Mucosa of descending colon (tissue), 3 donors: ENCODE data around the gene TMEM45A. TPM values are rescaled to one million over a fixed set of nuclear protein-coding genes. Genes with fewer than 3 reads are reported as not detected.
"Not testable (repeated sequence)": the region's sequence is repeated elsewhere in the genome, so short reads cannot be mapped to it uniquely, and the experiment has no call there.

Experiments used
- ATAC-seq: fragments of 200-7000 bp; cut with Tn5 transposase; one replicate; pipeline ENCODE4 v1.9.1; 2020; ENCODE audit warnings: mild to moderate bottlenecking, moderate library complexity
- DNase-seq, 3 donors: peaks; one replicate each; pipeline ENCODE4 v3.0.0-alpha.2; 2020
- H3K36me3 ChIP-seq: fragments of 200-600 bp; one replicate; pipeline ENCODE4 v1.8.0; 2021; ENCODE audit warnings: low read depth, mild to moderate bottlenecking
- H3K4me1 ChIP-seq: fragments of 200-600 bp; one replicate; pipeline ENCODE4 v1.8.0; 2021; ENCODE audit warnings: low read depth, mild to moderate bottlenecking
- H3K4me3 ChIP-seq: fragments of 200-600 bp; one replicate; pipeline ENCODE4 v1.8.0; 2021; ENCODE audit warnings: mild to moderate bottlenecking
- H3K9me3 ChIP-seq: fragments of 200-600 bp; one replicate; pipeline ENCODE4 v1.8.0; 2021; ENCODE audit warnings: mild to moderate bottlenecking
- intact Hi-C, 2 donors: fragments of 100-400 bp; cut with DNase I in 1 of 2; cut with micrococcal nuclease in 1 of 2; formaldehyde crosslinking; loops; one replicate each; pipeline versions ENCODE4 v1.11.0 to v1.11.1; 2022; cut with DNase I, micrococcal nuclease
- long read RNA-seq, 2 donors: library from polyadenylated mRNA; unstranded; transcript quantifications; one replicate each; pipeline ENCODE4 v2.0.0, GENCODE V29; 2019 to 2021
- total RNA-seq, 3 donors: library from RNA; stranded (reverse); fragmentation: NEBNext Ultra II Directional in 2 of 3; extraction: Animal tissue kit (Norgen Biotek cat#: 25700) in 2 of 3; gene quantifications; one replicate each; pipeline versions ENCODE4 v1.2.1 to v1.2.4, GENCODE V29; 2021 to 2023
- TF ChIP-seq, protein P1 (sequence below): fragments of 200-600 bp; IDR thresholded peaks from one replicate; pipeline ENCODE4 v1.8.0; 2022; ENCODE audit warnings: antibody characterized with exemption, mild to moderate bottlenecking
- donor health status: DM: no; HTN: no; CAD: no; lungs with moderate emphysema.
- donor health status: DM: no; HTN: no; CAD: no.
- donor health status: DM: no; HTN: yes; CAD: no.

Gene TMEM45A, protein sequence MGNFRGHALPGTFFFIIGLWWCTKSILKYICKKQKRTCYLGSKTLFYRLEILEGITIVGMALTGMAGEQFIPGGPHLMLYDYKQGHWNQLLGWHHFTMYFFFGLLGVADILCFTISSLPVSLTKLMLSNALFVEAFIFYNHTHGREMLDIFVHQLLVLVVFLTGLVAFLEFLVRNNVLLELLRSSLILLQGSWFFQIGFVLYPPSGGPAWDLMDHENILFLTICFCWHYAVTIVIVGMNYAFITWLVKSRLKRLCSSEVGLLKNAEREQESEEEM
- 10 to 100 TPM in 1 of 3 donors, 1 to 10 TPM in 2; 1.9 to 11.4 (median 6.0) TPM for total RNA-seq
- long read RNA-seq, donor 1, transcript TMEM45A-201 (6 exons, 1,567 nt), result major isoform, 6 of 11 reads
- long read RNA-seq, donor 1, partial matches to known transcripts, result 0 of 11 reads
- long read RNA-seq, donor 1, other reads (novel, unspliced or antisense), result 5 of 11 reads
- long read RNA-seq, donor 2, partial matches to known transcripts, result 0 of 4 reads
- long read RNA-seq, donor 2, other reads (novel, unspliced or antisense), result 4 of 4 reads

DNA sequence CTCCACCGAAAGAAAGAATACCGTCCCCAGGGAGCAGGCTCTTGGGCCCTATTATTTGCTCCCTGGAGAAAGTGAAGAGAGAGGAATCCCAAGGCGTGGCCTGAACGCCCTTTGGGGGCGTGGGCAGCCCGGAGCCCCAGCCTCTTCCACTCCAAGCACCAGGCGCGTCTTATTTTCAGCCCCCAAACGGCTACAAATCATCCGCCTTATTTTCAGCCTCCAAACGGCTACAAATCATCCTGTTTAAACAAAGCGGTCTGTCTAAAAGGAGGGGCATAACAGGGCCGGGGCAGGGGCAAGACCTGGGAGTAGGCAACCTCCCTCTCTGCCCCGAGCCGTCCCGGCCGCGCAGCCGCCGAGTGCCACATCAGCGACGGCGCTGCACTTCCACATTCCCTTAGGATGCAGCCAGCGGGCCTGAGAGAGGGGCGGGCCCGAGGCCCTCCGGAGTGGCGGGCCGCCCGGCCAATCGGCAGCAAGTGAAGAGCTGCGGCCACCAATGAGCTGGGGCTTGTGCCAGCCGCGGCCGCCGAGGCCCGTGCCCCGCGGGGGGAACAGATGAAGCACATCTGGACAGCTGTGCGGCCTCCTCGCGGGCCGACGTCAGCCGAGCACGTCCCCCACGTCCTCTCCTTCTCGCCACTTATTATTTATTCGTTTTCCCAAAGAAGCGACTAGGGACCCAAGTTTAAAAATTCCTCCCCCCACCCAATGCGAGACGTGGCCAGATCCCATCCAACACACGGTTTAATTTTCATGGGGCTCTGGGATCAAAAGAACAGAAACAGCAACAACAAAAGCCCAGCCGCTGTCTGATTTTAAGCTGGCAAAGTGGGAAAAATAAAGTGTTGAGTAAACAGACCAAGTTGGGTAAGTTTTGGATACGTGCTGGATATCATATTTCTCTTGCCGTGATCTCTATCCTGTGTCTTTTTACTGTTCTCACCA, at the start of gene TMEM45A:
TMEM45A (plus strand) TSS at position 561 of the 948 bp plus-strand sequence. CDS start 62,593 bp downstream, outside the sequence.
- ATAC-seq (peak; percentile 100), DNase-seq (peak; percentile 93 to 97 (median 97))

DNA sequence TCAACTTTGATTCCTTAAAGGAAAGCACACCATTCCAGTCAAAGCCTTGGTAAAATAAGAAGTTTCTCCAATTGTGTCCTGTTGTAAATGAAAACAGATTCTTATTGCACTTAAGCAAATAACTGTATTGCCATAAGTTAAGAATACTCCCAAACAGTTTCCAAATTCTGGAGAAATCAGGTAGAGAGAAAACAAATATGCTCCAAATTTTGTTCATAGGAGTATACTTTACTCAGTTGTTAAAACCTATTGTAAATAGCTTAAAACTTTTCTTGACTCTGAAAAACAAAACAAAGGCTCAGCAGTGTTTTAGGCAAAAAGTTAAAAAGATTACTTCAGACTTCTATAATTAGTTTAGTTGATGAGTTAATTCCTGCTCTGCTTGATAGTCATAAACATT, 48.7 kb upstream of the TMEM45A start:
- ATAC-seq, result no peak

More for the DNA sequence above, at the start of gene TMEM45A:
- Histone ChIP-seq H3K36me3 (no peaks in the 10 kb centered on the region), H3K4me3 (no peak within 1 kb of the TSS), H3K9me3 (no peaks in the 10 kb centered on the region), H3K4me1 (no peaks in the 10 kb centered on the region)
- intact Hi-C loops, result no loop called here
- TF ChIP-seq, protein P1, sequence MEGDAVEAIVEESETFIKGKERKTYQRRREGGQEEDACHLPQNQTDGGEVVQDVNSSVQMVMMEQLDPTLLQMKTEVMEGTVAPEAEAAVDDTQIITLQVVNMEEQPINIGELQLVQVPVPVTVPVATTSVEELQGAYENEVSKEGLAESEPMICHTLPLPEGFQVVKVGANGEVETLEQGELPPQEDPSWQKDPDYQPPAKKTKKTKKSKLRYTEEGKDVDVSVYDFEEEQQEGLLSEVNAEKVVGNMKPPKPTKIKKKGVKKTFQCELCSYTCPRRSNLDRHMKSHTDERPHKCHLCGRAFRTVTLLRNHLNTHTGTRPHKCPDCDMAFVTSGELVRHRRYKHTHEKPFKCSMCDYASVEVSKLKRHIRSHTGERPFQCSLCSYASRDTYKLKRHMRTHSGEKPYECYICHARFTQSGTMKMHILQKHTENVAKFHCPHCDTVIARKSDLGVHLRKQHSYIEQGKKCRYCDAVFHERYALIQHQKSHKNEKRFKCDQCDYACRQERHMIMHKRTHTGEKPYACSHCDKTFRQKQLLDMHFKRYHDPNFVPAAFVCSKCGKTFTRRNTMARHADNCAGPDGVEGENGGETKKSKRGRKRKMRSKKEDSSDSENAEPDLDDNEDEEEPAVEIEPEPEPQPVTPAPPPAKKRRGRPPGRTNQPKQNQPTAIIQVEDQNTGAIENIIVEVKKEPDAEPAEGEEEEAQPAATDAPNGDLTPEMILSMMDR, result no peak

DNA sequence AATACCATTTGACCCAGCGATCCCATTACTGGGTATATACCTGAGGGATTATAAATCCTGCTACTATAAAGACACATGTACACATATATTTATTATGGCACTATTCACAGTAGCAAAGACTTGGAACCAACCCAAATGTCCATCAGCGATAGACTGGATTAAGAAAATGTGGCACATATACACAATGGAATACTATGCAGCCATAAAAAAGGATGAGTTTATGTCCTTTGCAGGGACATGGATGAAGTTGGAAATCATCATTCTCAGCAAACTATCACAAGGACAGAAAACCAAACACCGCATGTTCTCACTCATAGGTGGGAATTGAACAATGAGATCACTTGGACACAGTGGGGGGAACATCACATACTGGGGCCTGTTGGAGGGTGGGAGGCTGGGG, 45.4 kb upstream of the TMEM45A start:
- H3K4me3 ChIP-seq, H3K4me1 ChIP-seq, ATAC-seq, H3K9me3 ChIP-seq, DNase-seq, H3K36me3 ChIP-seq: not testable (repeated sequence)
- intact Hi-C loops, result loop anchor here in 1 of 2 donors (5.0 kb wide), 1 partner anchor 85 kb away; no protein-coding TSS in a partner anchor

More for the DNA sequence above, 48.7 kb upstream of the TMEM45A start:
- intact Hi-C loops, result no loop called here
- DNase-seq, result no peak
- peaks cover 3% of the 10 kb centered on the region for H3K9me3 ChIP-seq
- H3K4me1 ChIP-seq, result no peaks in the 10 kb centered on the region
- no peak overlapping the region for H3K4me3 ChIP-seq
- no peaks in the 10 kb centered on the region for H3K36me3 ChIP-seq
- TF ChIP-seq, protein P1, result no peak

DNA sequence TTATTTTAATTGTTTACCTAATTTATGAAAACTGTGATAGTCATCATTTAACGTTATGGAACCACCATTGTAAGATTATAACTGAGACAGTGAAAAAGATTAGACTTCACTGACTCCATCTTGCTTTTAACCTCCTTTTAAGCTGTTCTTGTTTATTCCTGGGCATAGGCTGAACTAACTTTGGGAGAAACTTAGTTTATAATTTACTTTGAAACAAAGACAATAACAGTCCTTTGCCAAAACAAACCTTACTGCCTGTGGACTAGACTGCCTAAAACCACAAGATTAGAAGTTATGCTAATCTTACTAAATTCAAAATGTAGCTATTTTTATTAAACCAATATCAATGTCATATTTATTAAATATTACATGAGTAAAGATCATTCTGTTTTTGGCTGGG, 44.3 kb upstream of the TMEM45A start:
- Histone ChIP-seq H3K4me3 (no peak overlapping the region), H3K9me3 (peaks cover 3% of the 10 kb centered on the region), H3K4me1 (no peaks in the 10 kb centered on the region), H3K36me3 (no peaks in the 10 kb centered on the region)
- intact Hi-C loops, result loop anchor here in 1 of 2 donors (5.0 kb wide), 1 partner anchor 84 kb away; no protein-coding TSS in a partner anchor
- TF ChIP-seq, protein P1, result no peak
- no peak for DNase-seq
- no peak for ATAC-seq

DNA sequence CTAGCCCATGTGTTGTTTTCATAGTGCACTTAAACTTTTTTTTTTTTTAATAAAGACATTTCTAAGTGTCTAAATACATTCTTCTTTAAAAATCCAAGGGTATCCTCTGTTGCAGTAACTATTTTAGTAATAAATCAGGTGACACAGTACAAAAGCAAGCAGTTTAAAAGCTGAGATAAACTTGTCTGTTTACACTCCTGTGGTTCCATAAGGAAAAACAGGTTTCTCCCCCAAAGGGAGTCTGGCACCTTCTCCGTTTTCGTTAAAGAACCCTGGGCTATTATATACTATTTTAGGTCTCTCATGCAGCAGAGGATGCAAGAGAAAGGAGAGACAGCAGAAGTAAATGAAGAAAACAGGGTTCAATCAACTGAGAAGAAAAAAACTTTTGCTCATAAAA, 43.2 kb upstream of the TMEM45A start:
- Histone ChIP-seq H3K9me3 (peaks cover 3% of the 10 kb centered on the region), H3K36me3 (no peaks in the 10 kb centered on the region), H3K4me1 (no peaks in the 10 kb centered on the region), H3K4me3 (no peak overlapping the region)
- ATAC-seq, result no peak
- intact Hi-C loops, result loop anchor here in 1 of 2 donors (5.0 kb wide), 1 partner anchor 83 kb away; no protein-coding TSS in a partner anchor
- DNase-seq, result no peak
- TF ChIP-seq, protein P1, result no peak
